Neuronal stem cell (in vitro differentiated cells): ENCODE data around the gene FBXL7.

Experiments used
- DNase-seq: peaks from one replicate; pipeline ENCODE4 v3.0.0-alpha.2; 2013; ENCODE audit warnings: low spot score
- H2AFZ ChIP-seq: one replicate; pipeline ENCODE4 v1.6.1; 2013; ENCODE audit warnings: mild to moderate bottlenecking, low read length, inconsistent platforms
- H2AK5ac ChIP-seq: 2 replicates; pipeline ENCODE4 v1.6.1; 2013; ENCODE audit warnings: low read depth, mild to moderate bottlenecking, inconsistent platforms, low read length, moderate library complexity, mixed read lengths
- H2BK120ac ChIP-seq: 2 replicates; pipeline ENCODE4 v1.6.1; 2013; ENCODE audit warnings: low read depth, mild to moderate bottlenecking, inconsistent platforms, low read length, moderate library complexity, mixed read lengths
- H2BK12ac ChIP-seq: one replicate; pipeline ENCODE4 v1.6.1; 2013; ENCODE audit warnings: low read length, inconsistent platforms
- H2BK15ac ChIP-seq: 2 replicates; pipeline ENCODE4 v1.6.1; 2013; ENCODE audit warnings: mild to moderate bottlenecking, low read length, inconsistent platforms, mixed read lengths
- H2BK5ac ChIP-seq: one replicate; pipeline ENCODE4 v1.6.1; 2013; ENCODE audit warnings: inconsistent platforms, mild to moderate bottlenecking, low read length, moderate library complexity
- H3K14ac ChIP-seq: one replicate; pipeline ENCODE4 v1.6.1; 2013; ENCODE audit warnings: low read length, inconsistent platforms
- H3K18ac ChIP-seq: 2 replicates; pipeline ENCODE4 v1.6.1; 2013; ENCODE audit warnings: low read length, inconsistent platforms
- H3K23ac ChIP-seq: 2 replicates; pipeline ENCODE4 v1.6.1; 2013; ENCODE audit warnings: low read depth, mild to moderate bottlenecking, mixed read lengths, low read length, inconsistent platforms; ENCODE audit not compliant: poor library complexity
- H3K27ac ChIP-seq: replicated peaks from 3 replicates; pipeline ENCODE4 v1.5.1; 2013; ENCODE audit warnings: low read length, inconsistent platforms
- H3K27me3 ChIP-seq, 3 experiments: 2 replicates each; pipeline ENCODE4 v1.6.1; 2013; ENCODE audit warnings: low read length in 3 of 3, mild to moderate bottlenecking in 2 of 3, inconsistent platforms in 1 of 3, low read depth in 1 of 3, mixed read lengths in 1 of 3, moderate library complexity in 1 of 3; ENCODE audit not compliant: control insufficient read depth in 3 of 3, insufficient read depth in 3 of 3
- H3K36me3 ChIP-seq, 2 donors: replicated peaks in 1 of 2; 2 replicates each; pipeline ENCODE4 v1.6.1; 2013; ENCODE audit warnings: low read length in 2 of 2; ENCODE audit not compliant: control insufficient read depth in 2 of 2, insufficient read depth in 2 of 2
- H3K4ac ChIP-seq: 2 replicates; pipeline ENCODE4 v1.6.1; 2013; ENCODE audit warnings: inconsistent platforms, mild to moderate bottlenecking, low read length, moderate library complexity
- H3K4me1 ChIP-seq, 2 donors: 1 replicate in 1 of 2; 2 replicates in 1 of 2; pipeline ENCODE4 v1.6.1; 2013; ENCODE audit warnings: low read length in 2 of 2, low read depth in 1 of 2; ENCODE audit not compliant: control insufficient read depth in 2 of 2, insufficient read depth in 1 of 2
- H3K4me2 ChIP-seq: one replicate; pipeline ENCODE4 v1.6.1; 2013; ENCODE audit warnings: mild to moderate bottlenecking, low read length, inconsistent platforms; ENCODE audit not compliant: insufficient read depth, poor library complexity, severe bottlenecking
- H3K4me3 ChIP-seq, 2 donors: 2 replicates each; pipeline ENCODE4 v1.5.1; 2013; ENCODE audit warnings: low read length in 2 of 2, mild to moderate bottlenecking in 2 of 2, inconsistent platforms in 1 of 2, moderate library complexity in 1 of 2
- H3K79me1 ChIP-seq: one replicate; pipeline ENCODE4 v1.6.1; 2013; ENCODE audit warnings: low read depth, mild to moderate bottlenecking, inconsistent platforms, low read length, moderate library complexity
- H3K9ac ChIP-seq: one replicate; pipeline ENCODE4 v1.6.1; 2013; ENCODE audit warnings: mild to moderate bottlenecking, low read depth, low read length, inconsistent platforms; ENCODE audit not compliant: poor library complexity
- H3K9me3 ChIP-seq, 2 donors: replicated peaks in 1 of 2; 2 replicates each; pipeline versions ENCODE3 to v1.6.1; 2013; ENCODE audit warnings: low read length in 2 of 2, mild to moderate bottlenecking in 2 of 2, inconsistent platforms in 1 of 2, low read depth in 1 of 2, mixed read lengths in 1 of 2, moderate library complexity in 1 of 2; ENCODE audit not compliant: control insufficient read depth in 2 of 2, insufficient read depth in 1 of 2
- H4K8ac ChIP-seq: one replicate; pipeline ENCODE4 v1.6.1; 2013; ENCODE audit warnings: low read depth, mild to moderate bottlenecking, inconsistent platforms, low read length, moderate library complexity
- H4K91ac ChIP-seq: one replicate; pipeline ENCODE4 v1.6.1; 2013; ENCODE audit warnings: low read length, low read depth, mild to moderate bottlenecking, inconsistent platforms; ENCODE audit not compliant: poor library complexity
- WGBS, 2 donors: extraction: QIAGEN DNeasy Blood & Tissue Kit; methylation state at CpG; one replicate each; pipeline ENCODE4 v1.1.7; 2013; ENCODE audit warnings: missing lambda C conversion rate in 2 of 2, mixed read lengths in 1 of 2; ENCODE audit not compliant: insufficient read length in 2 of 2, insufficient replicate concordance in 1 of 2; ENCODE audit errors: extremely low coverage in 2 of 2; 5-methylcytosine and 5-hydroxymethylcytosine counted together

FBXL7 gene

GRCh38 chr5:15558240-15558639 lies 58.3 kb downstream of the FBXL7 start:
- no peaks in the 10 kb centered on the region for H3K36me3 ChIP-seq
- no peak overlapping the region for H4K8ac ChIP-seq
- H3K9ac ChIP-seq, result no peak overlapping the region
- H3K27ac ChIP-seq, result no peak overlapping the region
- no peak overlapping the region for H2BK15ac ChIP-seq
- no peak overlapping the region for H2AK5ac ChIP-seq
- no peaks in the 10 kb centered on the region for H3K4me1 ChIP-seq
- no peaks in the 10 kb centered on the region for H3K27me3 ChIP-seq
- no CpG with 5 or more reads among the region's 2 CpGs for WGBS, 2 donors
- no peak overlapping the region for H2AFZ ChIP-seq
- H3K23ac ChIP-seq, result no peak overlapping the region
- H4K91ac ChIP-seq, result no peak overlapping the region
- no peak overlapping the region for H3K4ac ChIP-seq
- no peak overlapping the region for H3K4me3 ChIP-seq
- H2BK12ac ChIP-seq, result no peak overlapping the region
- DNase-seq, result no peak
- no peaks in the 10 kb centered on the region for H3K79me1 ChIP-seq
- no peak overlapping the region for H2BK5ac ChIP-seq
- no peak overlapping the region for H3K4me2 ChIP-seq
- H3K14ac ChIP-seq, result no peak overlapping the region
- H3K9me3 ChIP-seq, result peaks cover 0 to 5% of the 10 kb centered on the region in 2 donors
- no peak overlapping the region for H2BK120ac ChIP-seq
- H3K18ac ChIP-seq, result no peak overlapping the region

- H2BK15ac ChIP-seq, result no peak overlapping the region
- H3K18ac ChIP-seq, result no peak overlapping the region
- no peaks in the 10 kb centered on the region for H3K27me3 ChIP-seq
- H3K9me3 ChIP-seq, result peaks cover 0 to 5% of the 10 kb centered on the region in 2 donors
- no peak overlapping the region for H3K4me2 ChIP-seq
- H2BK12ac ChIP-seq, result no peak overlapping the region
- H4K91ac ChIP-seq, result no peak overlapping the region
- no peaks in the 10 kb centered on the region for H3K4me1 ChIP-seq
- H3K27ac ChIP-seq, result no peak overlapping the region
- H3K23ac ChIP-seq, result no peak overlapping the region
- H3K9ac ChIP-seq, result no peak overlapping the region
- no peaks in the 10 kb centered on the region for H3K36me3 ChIP-seq
- no peak overlapping the region for H2BK120ac ChIP-seq
- no peak overlapping the region for H3K4me3 ChIP-seq
- H3K79me1 ChIP-seq, result no peaks in the 10 kb centered on the region
- H4K8ac ChIP-seq, result no peak overlapping the region
- H2AK5ac ChIP-seq, result no peak overlapping the region
- no CpG with 5 or more reads among the region's 4 CpGs for WGBS, 2 donors
- no peak overlapping the region for H2BK5ac ChIP-seq
- no peak for DNase-seq
- no peak overlapping the region for H2AFZ ChIP-seq
- no peak overlapping the region for H3K4ac ChIP-seq
- no peak overlapping the region for H3K14ac ChIP-seq
These were observed 58.7 kb downstream of the FBXL7 start for GRCh38 chr5:15558681-15559080.

GRCh38 chr5:15560421-15560820 lies 60.4 kb downstream of the FBXL7 start:
- no peak overlapping the region for H2BK12ac ChIP-seq
- no peak overlapping the region for H2AK5ac ChIP-seq
- no CpG with 5 or more reads among the region's 3 CpGs for WGBS, 2 donors
- H3K14ac ChIP-seq, result no peak overlapping the region
- H3K18ac ChIP-seq, result no peak overlapping the region
- no peak overlapping the region for H4K91ac ChIP-seq
- H2AFZ ChIP-seq, result no peak overlapping the region
- no peak overlapping the region for H2BK120ac ChIP-seq
- H3K4ac ChIP-seq, result no peak overlapping the region
- no peaks in the 10 kb centered on the region for H3K79me1 ChIP-seq
- no peaks in the 10 kb centered on the region for H3K4me1 ChIP-seq
- no peak overlapping the region for H3K4me2 ChIP-seq
- no peak overlapping the region for H3K27ac ChIP-seq
- H3K9ac ChIP-seq, result no peak overlapping the region
- H3K27me3 ChIP-seq, result no peaks in the 10 kb centered on the region
- no peaks in the 10 kb centered on the region for H3K36me3 ChIP-seq
- H3K4me3 ChIP-seq, result no peak overlapping the region
- H2BK5ac ChIP-seq, result no peak overlapping the region
- H2BK15ac ChIP-seq, result no peak overlapping the region
- peaks cover 0 to 5% of the 10 kb centered on the region in 2 donors for H3K9me3 ChIP-seq
- no peak for DNase-seq
- no peak overlapping the region for H4K8ac ChIP-seq
- H3K23ac ChIP-seq, result no peak overlapping the region

GRCh38 chr5:15564523-15564922 lies 64.5 kb downstream of the FBXL7 start:
- no peak overlapping the region for H4K8ac ChIP-seq
- H3K14ac ChIP-seq, result no peak overlapping the region
- H3K4me1 ChIP-seq, result no peaks in the 10 kb centered on the region
- WGBS, 2 donors, result no CpG with 5 or more reads among the region's 4 CpGs
- H2BK120ac ChIP-seq, result no peak overlapping the region
- peaks cover 0 to 5% of the 10 kb centered on the region in 2 donors for H3K9me3 ChIP-seq
- H2AFZ ChIP-seq, result no peak overlapping the region
- no peak overlapping the region for H2AK5ac ChIP-seq
- no peak overlapping the region for H2BK5ac ChIP-seq
- no peaks in the 10 kb centered on the region for H3K27me3 ChIP-seq
- no peaks in the 10 kb centered on the region for H3K79me1 ChIP-seq
- no peak overlapping the region for H3K4me2 ChIP-seq
- no peak overlapping the region for H3K4ac ChIP-seq
- H2BK12ac ChIP-seq, result no peak overlapping the region
- no peak overlapping the region for H3K18ac ChIP-seq
- no peak overlapping the region for H3K4me3 ChIP-seq
- no peak overlapping the region for H3K27ac ChIP-seq
- no peak overlapping the region for H3K9ac ChIP-seq
- no peak overlapping the region for H4K91ac ChIP-seq
- H3K23ac ChIP-seq, result no peak overlapping the region
- H2BK15ac ChIP-seq, result no peak overlapping the region
- no peaks in the 10 kb centered on the region for H3K36me3 ChIP-seq
- no peak for DNase-seq
